TTC549 (cell line): ENCODE results near the gene VSIG4.

Source experiments
- FAIRE-seq: peaks from 2 replicates; lab custom pipeline; 2012; peaks lifted over from hg19 to GRCh38; lab: Jason Lieb, UNC

The VSIG4 gene

GRCh38 chrX:66023385-66024091 lies 16.3 kb downstream of the VSIG4 start:
- FAIRE-seq, result no peak

- FAIRE-seq, result no peak
Measured at GRCh38 chrX:66022632-66023384, 17.1 kb downstream of the VSIG4 start.

- no peak for FAIRE-seq
Measured at GRCh38 chrX:66021765-66022631, 17.9 kb downstream of the VSIG4 start.

GRCh38 chrX:66021401-66021764 lies 18.5 kb downstream of the VSIG4 start:
- FAIRE-seq, result no peak

GRCh38 chrX:66020631-66021334 lies 19.1 kb downstream of the VSIG4 start:
- FAIRE-seq, result no peak

DNA sequence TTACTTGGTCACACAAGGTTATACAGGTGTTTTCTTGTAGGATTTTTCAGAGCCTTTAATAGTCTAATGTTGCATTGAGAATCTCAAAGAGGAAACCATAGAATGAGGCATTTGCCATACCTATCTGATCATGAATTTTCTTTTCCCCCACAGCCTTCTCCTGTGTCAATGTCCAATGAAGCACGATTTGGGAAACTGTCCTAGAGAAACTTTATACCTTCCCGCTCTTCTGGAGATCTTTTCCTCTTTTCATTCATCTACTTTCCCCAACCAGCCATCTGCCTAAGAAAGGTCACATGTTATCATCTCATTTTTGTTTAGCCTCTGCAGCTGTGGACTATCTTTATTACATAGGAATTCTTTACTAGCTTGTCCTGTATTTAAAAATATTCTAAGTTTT lies 19.9 kb downstream of the VSIG4 start:
- no peak for FAIRE-seq

- no peak for FAIRE-seq
Measured at GRCh38 chrX:66019310-66019652, 20.6 kb downstream of the VSIG4 start.

DNA sequence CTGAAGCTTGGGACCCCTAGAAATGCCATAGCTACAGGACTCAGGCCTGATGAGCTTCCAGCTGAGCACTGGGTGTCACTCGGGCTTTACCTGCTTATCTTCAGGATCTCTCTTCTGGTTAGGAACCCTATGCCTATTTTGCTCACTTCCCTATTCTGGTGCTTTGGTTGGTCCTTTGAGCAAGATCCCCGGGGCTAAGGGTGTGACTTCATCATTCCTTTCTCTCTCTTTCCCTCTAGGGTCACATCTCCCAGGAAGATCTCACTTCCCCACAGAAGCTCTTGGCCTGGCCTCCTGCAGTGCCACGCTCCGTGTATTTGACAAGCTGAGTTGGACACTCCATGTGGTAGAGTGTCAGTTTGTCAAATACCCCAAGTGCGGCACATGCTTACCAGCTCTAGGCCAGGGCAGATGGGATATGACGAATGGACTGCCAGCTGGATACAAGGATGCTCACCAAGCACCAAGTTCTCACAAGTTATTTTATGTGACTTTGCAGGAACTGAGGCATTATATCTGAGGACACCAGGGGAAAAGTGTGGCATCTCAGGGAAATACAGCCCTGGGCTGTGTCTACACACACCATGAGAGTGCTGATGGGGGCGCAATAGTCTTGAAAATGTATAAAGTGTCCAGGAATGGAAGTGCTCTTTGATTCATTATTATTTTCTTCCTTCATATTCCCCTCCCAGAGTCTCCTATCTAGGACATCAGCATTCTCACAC lies 21.1 kb downstream of the VSIG4 start:
- FAIRE-seq, result no peak

DNA sequence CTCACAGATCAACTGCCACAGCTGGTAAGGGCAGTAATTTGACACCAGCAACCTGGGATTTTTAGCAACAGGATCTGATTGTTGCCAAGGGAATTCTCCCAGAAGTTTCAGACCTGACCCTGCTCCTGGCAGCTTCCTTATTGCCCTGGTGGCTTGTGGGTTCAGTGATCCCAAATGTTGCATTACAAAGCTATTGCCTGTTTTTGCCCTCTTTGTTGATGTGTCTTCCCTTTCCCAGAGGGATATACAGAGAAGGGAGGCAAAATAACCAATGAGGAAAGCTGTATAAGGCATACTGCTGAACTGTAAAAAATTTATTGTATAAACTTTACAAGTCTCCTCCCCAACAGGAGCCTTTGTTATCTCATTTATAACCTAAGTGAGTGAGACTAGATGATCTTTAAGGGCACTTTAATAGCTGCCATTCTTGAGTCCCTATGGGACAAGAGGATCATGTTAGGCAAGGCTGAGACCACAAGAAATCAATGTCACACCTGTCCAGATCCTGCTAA lies 22.2 kb downstream of the VSIG4 start:
- FAIRE-seq, result no peak

- FAIRE-seq, result no peak
Measured at GRCh38 chrX:66016905-66017658, 22.8 kb downstream of the VSIG4 start.

- no peak for FAIRE-seq
Measured at GRCh38 chrX:66015900-66016689, 23.8 kb downstream of the VSIG4 start.

- no peak for FAIRE-seq
Measured at GRCh38 chrX:66015152-66015831, 24.6 kb downstream of the VSIG4 start.

DNA sequence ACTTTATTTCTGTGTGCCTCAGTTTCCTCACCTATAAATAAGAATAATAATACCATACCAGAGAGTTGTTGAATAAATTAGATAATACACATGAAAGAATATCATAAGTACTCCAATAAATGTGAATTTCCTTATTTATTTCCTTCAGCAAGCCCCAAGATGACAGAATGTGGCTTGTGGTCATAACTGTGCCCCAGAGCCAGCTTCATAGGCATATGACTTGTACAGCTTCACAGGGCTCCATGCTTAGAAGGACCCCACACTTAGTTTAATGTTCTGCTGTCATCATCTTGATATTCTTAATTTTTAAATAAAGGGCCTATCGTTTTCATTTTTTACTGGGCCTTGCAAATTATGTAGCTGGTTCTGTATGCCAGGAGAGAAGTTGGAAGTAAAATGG lies 25.3 kb downstream of the VSIG4 start:
- FAIRE-seq, result no peak

DNA sequence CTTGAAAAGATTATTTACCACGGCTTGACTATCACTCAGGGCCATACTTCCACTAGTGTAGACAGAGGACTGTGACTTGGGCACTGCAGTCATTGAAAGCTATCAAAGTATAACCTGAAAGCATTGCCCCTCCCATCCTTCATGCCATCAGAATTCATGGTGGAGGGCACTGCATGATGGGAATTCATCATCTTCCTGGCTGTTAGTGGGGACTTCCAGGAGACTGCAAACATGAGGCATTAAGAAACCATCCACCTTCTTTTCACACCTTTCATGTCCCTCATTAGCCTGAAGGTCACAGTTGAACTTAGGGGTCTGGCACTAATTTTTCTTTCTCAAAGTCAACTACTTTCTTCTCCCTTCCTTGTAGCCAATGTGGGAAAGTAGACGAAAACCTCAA lies 25.8 kb downstream of the VSIG4 start:
- no peak for FAIRE-seq

DNA sequence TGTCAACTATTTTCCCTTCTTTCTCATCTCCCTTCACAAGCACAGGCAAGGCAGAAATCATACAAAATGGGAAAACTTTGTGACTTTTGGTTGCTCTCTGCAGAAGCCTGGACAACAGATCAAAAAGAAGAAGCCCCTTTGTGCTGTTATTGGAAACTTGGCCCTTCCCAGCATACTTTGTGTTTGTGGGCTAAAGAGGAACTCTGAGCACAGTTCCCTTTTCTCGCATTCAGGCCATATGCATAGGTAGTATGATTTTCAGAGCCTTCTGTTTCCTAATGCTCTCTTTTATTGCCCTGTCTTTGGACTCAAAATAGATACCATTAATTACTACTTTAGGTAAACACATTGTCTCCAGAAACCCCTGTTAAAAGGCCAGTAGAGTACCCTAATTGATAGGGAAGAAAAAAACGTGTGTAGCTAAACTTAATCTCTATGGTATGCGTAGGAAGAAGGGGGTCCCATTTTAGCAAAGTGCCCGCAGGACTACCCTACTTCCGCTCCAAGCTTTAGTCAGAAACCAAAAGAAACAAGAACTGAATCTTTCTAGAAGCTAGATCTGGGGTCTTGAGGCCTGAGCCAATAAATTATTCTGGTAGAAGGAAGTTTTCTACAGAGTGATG lies 26.6 kb downstream of the VSIG4 start:
- FAIRE-seq, result no peak

DNA sequence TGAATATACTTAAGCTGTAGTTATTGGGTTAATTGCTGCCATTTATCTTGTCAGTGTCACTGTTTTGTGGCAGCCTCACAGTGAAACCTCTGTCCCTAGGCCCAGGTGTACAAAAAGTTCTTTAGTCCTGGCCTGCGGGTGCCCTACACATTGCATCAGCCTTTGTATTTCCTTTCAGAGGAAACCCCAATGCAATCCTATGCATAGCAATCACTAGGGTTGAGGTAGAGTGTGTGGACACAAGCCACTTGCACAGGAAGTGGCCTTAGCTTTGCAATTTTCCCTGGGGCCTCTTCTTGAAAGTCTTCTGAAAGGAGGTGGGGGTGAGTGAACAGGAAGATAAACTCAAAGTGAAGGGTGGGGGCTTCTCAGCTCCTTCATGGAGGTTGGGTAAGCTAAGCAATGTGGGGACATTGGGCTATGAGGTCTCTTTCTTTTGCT lies 27.8 kb downstream of the VSIG4 start:
- FAIRE-seq, result no peak

DNA sequence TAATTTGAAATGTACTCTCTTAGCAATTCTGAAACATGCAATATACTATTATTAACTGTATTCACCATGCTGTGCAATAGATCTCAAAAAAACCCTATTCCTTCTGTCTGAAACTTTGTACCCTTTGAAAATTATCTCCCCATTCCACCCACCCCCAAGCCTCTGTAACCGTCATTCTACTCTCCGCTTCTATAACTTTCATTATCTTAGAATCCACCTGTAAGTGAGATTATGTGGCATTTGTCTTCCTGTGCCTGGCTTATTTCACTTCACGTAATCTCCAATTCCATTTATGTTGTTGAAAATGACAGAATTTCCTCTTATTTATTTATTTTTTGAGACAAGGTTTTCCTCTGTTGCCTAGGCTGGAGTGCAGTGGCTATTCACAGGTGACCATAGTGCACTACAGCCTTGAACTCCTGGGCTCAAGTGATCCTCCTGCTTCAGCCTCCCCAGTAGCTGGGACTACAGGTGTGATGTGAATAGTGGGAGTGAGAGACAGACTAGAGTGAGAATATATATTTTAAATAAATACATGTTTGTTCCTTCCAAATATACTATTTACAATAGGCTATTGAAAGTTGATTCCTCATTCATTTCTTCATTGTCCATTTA lies 30.5 kb downstream of the VSIG4 start:
- no peak for FAIRE-seq

DNA sequence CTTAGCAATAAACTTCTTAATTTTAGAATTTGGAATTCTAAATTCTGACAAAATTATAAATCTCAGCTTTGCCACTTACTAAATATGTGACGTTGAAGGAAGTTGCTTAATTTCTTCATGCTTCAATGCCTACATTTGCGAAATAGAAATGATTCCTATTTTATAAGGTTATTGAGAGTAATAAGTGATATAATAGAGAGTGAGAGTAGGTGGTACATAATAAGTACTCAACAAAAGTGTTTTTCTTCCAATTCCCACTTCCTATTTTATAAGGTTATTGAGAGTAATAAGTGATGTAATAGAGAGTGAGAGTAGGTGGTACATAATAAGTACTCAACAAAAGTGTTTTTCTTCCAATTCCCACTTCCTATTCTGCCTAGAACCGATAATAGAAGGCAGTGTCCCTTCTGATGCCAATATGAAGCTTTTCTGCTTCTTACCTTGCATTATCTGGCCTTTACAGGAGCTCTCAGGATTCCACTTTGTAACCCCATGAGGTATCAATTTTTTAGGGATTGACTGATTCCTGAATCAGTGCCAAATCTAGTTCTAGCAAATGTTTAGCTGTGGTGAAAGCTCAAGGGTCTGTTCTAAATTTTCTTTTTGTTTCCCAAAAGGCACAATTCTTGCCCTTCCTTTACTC lies 31.4 kb downstream of the VSIG4 start:
- no peak for FAIRE-seq
